GM12874 (cell line): ENCODE data around the gene GAPDH.

Source experiments
- CTCF ChIP-seq: IDR thresholded peaks from 2 replicates; pipeline ENCODE4 v1.5.1; 2011; ENCODE audit warnings: low read depth, mild to moderate bottlenecking, control low read depth, low read length, moderate library complexity; ENCODE audit not compliant: insufficient read depth

The GAPDH gene

GRCh38 chr12:6582196-6582595 is 47.9 kb downstream of the GAPDH start:
- TF ChIP-seq CTCF: peak; percentile 17; the same call in 1 of the 2 replicates

- no peak for TF ChIP-seq CTCF
Observed at GRCh38 chr12:6582959-6583358, 48.6 kb downstream of the GAPDH start.

DNA sequence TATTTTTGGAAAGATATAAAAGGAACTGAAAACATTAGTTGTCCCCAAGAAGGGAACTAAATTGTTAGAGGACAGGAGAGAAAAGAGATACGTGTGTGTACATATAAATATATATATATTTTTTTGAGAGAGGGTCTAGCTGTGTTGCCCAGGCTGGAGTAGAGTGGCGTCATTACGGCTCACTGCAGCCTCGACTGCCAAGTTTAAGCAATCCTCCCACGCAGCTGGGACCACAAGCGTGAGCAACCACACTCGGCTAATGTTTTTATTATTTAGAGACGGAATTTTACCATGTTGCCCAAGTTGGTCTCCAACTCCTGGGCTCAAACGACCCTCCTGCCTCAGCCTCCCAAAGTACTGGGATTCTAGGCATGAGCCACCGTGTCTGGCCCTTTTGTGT is 50.0 kb downstream of the GAPDH start:
- no peak for TF ChIP-seq CTCF
